NCI-H146 treated with DMSO at 0.1 percent for 48 hours (cell line): Measurements from ENCODE around the gene ZDHHC18.

Experiments
- DNase-seq: peaks from one replicate; lab custom pipeline; 2025; ENCODE audit not compliant: unreplicated experiment; lab: John Stamatoyannopoulos, UW

The ZDHHC18 gene

GRCh38 chr1:26897351-26897750, 70.9 kb downstream of the ZDHHC18 start:
- no peak for DNase-seq

DNA sequence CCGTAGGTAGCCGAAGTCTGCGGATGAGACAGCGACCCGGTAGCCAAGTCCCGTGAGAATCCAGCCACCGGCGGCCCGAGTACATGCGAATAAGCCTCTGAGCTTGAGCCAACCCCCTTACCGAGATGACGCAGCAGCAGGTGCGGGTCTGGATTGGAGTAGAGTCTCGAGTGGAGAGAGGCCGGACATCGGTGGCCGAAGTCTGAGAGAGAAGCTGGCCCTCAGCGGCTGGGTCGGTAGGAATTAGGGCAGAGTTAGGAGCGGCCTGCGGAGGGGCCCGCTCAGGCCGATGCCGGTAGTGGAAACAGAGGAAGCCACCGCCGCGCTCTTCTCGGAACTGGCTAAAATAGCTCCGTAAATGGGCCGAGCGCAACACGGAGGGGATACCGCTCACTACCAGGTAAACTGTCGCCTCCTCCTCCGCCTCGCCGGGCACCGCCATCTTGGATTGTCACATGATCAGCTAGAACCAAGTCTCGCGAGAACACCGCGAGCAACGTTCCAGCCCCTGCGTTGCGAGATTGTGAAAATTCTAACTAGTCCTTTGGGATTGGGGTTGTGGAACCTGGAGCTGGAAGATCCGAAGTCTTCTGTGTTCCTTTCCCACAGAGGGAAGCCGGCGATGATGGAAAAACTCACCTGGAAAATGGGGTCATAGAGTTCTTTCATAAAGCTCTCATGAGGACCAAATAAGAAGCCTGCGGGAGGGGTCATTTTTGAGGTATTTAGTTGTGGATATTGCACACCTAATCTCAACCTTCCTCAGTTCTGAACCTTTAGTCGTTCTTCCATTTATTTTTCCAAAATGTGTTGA, 73.7 kb downstream of the ZDHHC18 start, which contains the start of gene GPATCH3:
GPATCH3 (minus strand) TSS at position 467 of the 814 bp plus-strand sequence; CDS start at position 442, 25 bp downstream.
- DNase-seq: peak; percentile 77

DNA sequence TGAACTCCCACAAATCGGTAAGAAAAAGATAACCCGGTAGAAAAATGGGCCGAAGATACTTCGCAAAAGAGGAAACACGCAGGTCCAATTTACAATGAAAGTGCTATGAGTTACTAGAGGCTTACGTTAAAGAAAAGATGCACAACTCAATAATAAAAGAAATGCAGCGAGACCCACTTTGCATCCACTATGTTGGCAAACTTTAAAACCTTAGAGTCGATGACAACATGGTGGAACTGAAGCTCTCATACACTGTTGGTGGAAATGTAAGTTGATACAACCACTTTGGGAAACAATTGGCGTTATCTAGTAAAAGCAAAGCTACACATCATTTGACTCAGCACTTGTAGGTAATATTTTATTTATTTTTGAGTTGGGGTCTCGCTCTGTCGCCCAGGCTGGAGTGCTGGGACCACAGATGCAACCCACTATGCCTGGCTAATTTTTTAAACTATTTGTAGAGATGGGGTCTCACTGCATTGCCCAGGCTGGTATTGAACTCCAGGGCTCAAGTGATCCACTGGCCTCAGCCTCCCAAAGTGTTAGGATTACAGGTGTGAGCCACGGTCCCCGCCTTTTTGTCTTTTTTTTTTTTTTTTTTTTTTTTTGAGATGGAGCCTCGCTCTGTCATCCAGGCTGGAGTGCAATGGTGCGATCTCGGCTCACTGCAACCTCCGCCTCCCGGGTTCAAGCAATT, 74.5 kb downstream of the ZDHHC18 start:
- no peak for DNase-seq
